Putamen (tissue), 1 donor: ENCODE results near the gene TEDC1.

Experiments used
- DNase-seq: peaks from one replicate; pipeline ENCODE4 v3.0.0-alpha.2; 2016; ENCODE audit warnings: low spot score

TEDC1 gene

DNA sequence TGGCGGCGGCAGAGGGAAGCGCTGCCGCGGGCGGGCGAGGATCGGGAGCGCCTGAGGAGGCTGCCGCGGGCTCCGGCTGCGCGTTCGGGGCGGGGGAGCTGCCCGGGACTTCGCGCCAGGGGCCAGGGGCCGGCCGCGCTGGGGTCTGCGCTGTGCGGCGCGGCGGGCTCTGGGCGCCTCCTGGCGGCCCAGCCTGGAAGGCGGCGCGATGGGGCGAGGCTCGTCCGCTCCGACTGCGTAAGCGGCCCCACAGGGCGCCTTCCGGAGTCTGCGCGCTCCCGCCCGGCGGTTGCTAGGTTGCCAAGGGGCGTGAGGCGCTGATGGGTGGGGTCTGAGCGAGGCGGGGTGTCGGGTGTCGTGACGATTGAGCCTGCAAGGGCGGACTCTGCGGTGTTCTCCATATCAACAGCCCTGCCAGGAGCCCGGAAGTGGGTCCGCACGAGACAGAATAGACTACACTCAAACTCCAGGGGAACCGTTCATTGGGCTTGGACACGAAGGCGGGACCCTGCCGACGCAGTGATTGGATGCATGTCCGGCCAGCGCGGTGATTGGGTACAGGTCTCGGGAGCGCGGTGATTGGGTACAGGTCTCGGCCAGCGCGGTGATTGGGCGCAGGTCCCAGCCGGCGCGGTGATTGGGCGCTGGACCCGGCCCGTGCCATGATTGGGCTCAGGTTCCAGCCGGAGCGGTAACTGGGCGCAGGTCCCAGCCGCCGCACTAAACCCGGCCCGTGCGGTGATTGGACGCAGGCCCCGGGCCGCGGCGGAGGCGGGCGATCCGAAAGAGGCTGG lies at the start of gene TEDC1:
Gene TEDC1 (plus strand): TSS at position 675 of the 794 bp plus-strand sequence. CDS start 130 bp downstream, outside the sequence.
- DNase-seq: peak; percentile 100

DNA sequence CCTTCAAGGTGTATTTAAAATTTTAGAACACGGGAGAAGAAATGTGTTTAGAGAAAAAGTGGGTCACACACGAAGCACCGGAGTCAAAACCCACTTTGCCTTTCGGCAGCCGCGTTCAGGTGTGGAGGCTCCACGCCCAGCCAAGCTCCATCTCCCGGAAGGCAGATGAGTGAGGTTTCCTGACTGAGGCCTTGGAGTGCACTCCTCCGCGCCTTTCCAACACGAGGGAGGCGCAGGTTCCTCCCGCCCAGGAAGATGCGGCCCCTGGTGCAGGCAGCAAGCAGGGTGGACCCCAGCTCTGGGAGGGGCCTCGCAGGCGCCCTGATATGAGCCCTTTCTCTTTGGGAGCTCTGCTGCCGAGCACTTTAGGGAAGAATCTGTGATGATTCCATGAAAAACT lies 48.9 kb upstream of the TEDC1 start:
- DNase-seq: peak; percentile 38

GRCh38 chr14:105442834-105443233 lies 48.2 kb upstream of the TEDC1 start:
- DNase-seq: no peak

DNA sequence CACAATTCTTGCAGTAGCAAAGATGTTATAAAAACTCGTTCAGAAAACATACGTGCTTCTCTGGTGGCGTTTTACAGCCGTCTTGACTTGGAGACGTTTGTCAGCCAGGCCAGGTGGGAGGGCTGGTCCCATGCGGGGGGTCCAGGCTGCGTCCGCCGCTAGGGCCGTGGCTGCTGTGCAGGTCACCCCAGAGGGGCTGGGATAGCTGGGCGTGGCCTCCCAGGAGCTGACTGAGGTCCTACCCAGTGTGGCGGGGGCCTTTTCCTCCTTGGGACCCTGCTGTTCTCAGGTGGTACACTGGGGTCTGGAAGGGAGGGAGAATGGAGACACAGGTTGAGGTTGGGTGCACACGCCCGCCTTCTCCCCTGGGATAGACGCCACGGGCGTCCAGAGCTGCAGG lies 46.2 kb upstream of the TEDC1 start:
- no peak for DNase-seq

GRCh38 chr14:105445290-105445689 lies 45.8 kb upstream of the TEDC1 start:
- DNase-seq: no peak

- DNase-seq: no peak
Observed at GRCh38 chr14:105445901-105446845, 44.9 kb upstream of the TEDC1 start.

GRCh38 chr14:105446971-105447370 lies 44.1 kb upstream of the TEDC1 start:
- DNase-seq: no peak

DNA sequence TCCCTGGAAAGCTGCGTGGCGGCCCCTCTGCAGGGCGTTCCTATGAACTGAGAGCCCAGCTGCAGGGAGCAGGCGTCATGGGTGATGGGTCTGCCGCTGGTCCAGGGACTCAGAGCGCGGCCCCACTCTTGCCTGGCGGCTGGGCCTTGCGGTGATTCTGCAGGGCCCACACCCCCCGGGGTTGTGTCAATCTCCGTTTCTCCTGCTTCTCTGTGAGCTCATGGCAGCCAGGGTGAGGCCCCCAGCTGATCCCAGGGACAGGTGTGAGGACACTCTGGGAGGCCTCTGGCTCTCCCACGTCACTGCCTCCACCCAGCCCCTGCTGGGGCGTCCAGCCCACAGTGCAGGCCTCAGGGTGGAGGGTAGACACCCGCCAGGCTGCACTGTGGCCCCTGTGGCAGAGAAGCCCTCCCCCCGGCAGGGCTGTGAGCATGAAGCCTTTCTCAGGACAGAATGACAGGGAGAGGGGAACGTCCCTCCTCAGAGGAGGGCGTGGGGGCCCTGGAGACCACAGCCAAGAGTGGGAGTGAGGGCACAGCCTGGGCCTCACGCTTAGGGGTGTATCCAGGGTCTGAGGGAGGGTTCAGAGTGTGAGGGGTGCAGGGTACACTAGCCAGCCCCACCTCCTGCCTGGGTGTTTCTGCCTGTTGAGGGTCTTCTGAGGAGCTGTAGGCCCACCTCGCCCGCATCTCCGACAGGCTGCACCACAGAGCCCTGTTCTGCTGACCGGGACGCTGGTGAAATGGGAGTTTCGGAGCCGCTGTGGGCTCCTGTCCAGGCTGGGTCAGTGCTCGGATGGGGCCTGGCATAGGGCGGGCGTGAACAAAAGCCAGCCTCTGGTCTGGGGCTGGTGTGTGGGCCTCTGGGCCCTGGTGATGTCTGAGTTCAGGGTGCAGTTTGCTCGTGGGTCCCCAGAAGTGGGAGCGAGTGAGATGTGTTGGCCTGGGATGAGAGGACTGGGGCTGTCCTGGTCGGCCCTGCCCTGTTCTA lies 43.1 kb upstream of the TEDC1 start:
- no peak for DNase-seq

- DNase-seq: peak; percentile 68
Observed at GRCh38 chr14:105448706-105449111, 42.3 kb upstream of the TEDC1 start.

- DNase-seq: no peak
Observed at GRCh38 chr14:105449276-105450122, 41.5 kb upstream of the TEDC1 start.

DNA sequence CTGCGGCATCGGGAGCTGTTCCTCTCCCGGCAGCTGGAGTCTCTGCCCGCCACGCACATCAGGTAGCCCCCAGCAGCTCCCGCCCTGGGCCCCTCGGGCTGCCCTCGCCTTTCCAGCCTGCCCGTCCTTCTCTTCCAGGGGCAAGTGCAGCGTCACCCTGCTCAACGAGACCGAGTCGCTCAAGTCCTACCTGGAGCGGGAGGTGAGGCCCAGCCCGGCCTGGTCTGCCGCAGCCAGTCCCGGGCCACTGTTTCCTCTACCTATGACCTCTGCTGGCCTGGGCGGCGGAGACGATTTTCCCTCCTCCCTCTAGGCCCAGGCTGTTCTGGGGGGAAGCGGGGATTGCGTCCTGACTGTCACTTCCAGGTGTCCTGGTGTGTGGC lies 40.9 kb upstream of the TEDC1 start:
- DNase-seq: no peak

GRCh38 chr14:105450864-105451720 lies 40.0 kb upstream of the TEDC1 start:
- no peak for DNase-seq

- DNase-seq: no peak
Observed at GRCh38 chr14:105452963-105453362, 38.1 kb upstream of the TEDC1 start.

DNA sequence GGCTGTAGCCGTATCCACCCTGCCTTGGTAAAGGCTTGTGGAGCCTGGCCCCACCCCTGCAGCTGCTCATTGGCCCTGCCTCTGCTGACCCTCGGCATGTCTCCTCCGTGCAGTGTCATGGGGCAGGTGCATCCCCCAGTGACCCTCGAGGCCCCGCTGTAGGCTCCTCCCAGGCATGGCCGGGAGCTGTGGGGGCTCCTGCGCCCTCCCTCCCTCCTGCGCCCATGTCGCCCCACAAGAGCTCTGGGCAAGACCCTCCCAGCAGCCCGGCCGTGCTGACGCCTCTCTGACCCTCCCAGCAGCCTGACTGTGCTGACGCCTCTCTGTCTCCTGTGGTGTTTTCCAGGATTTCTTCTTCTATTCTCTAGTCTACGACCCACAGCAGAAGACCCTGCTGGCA lies 37.2 kb upstream of the TEDC1 start:
- no peak for DNase-seq

DNA sequence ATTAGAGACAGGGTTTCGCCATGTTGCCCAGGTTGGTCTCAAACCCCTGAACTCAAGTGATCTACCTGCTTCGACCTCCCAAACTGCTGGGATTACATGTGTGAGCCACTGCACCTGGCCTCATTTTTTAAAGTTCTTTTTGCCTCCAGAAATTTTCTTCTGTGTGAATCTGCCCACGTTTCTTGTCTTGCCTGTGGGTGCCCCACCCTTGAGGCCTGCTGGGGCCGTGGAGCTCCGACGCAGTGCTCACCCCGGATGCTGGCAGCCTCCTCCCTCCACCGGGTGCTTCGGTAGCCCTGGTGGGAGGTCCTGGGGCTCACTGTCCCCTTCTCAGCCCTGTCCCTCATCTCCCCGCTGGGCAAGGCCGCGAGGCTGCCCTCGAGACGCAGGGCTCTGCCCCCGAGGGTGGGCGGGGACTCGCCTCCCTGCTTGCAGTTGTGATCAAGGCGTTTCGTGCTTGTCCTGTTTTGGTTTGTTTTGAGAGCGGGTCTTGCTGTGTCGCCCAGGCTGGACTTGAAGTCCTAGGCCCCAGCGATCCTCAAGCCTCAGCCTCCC lies 35.9 kb upstream of the TEDC1 start:
- peak; percentile 52 for DNase-seq

DNA sequence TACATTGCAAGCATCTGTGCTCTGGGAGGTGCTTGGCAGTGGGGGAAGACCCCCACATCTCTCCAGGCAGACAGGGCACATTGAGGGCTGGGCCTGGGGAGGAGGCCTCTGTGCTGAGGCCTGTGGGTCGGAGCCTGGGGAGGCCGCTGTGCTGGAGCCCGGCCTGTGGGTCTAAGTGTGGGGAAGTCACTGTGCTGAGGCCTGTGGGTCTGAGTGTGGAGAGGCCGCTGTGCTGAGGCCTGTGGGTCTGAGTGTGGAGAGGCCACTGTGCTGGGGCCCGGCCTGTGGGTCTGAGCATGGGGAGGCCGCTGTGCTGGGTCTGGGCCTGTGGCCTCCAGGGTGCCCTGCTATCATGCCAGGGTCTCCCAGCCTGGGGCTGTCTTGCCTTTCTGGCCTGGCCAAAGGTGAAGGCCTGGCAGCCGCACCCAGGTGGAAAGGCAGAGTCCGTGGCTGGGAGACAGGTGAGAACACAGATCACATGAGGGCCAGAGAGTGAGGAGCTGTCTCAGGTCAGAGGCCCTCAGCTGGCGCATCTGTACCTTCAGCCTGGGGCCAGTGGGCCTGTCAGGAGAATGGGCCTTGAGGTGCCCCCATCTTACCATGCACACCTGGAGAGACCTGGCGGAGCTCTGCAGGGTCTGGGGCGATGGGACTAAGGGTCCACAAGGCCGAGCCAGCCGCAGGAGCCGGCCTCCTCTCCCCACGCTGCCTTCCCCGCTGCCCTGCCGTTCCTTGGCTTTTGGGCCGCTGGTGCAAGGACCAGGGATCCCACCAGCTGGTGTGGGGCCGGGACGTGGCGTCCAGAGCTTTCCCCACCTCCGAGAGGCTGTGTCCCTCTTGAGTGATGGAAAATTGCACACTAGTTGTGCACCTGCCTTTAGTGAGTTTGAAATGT lies 35.0 kb upstream of the TEDC1 start:
- no peak for DNase-seq

DNA sequence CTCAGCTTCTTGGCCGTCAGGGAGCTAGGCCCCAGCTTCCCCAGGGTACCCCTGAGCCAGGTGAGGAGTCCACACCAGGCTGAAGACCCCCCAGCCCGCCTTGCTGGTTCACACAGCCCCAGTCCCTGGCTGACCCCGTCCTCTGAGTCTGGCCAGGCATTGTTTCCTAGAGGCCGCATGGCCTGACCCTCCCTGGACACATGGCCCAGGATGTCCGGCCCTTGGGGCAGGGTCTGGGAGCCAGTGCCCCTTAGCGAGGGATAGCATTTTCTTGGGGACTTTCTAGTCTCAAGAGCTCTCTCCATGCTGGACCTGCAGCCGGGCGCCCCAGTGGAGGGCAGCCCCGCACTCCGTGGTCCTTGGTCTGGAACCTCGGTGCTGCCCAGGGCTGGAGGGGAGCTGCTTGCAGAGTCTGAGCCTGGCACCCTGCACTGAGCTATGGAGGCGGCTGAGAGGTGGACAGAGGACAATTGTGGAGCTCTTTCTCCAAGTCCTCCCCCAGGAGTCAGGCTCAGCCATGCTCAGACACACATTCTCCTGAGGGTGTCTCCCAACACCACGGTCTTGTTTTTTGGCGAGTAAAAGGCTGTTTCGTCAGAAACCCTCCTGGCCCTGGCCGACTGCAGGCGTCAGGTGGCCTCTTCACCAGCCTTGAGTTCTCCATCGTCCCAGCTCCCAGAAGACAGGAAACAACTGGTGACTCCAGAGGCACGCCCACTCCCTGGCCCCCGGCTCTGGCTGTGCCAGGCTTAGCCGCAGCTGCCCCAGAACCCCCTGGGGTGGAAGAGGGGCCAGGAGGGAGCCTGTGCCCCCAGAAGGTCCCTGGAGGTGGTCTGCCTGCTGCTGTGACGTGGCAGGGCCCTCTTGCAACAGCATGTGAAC lies 34.1 kb upstream of the TEDC1 start:
- DNase-seq: no peak
